GM12878 (cell line): ENCODE results near the gene MRPL34. TPM values are rescaled to one million over a fixed set of nuclear protein-coding genes. Genes with fewer than 3 reads are reported as not detected.

Experiments used
- ATAC-seq: fragments of 200-7000 bp; cut with Tn5 transposase; 3 replicates; pipeline ENCODE4 v1.9.1; 2020; ENCODE audit warnings: mild to moderate bottlenecking, moderate library complexity
- BruUV-seq: library from RNA; stranded (reverse); fragments of 400-500 nt; replicated peaks from 2 replicates; lab custom pipeline; 2021; lab: Mats Ljungman, UMichigan
- CTCF ChIA-PET: fragments of 300-600 bp; sonication (Branson Sonifier 250); formaldehyde crosslinking; extraction: SDS; loops from one replicate; lab custom pipeline; 2021; ENCODE audit warnings: inconsistent platforms; lab: Yijun Ruan, JAX
- POLR2A ChIA-PET: fragments of 350-600 bp; formaldehyde crosslinking; extraction: SDS; loops from one replicate; lab custom pipeline; 2021; ENCODE audit warnings: inconsistent platforms; lab: Charles Lee
- RAD21 ChIA-PET: fragments of 300-600 bp; sonication (Branson Sonifier 250); formaldehyde crosslinking; loops from one replicate; lab custom pipeline; 2023; ENCODE audit warnings: antibody characterized with exemption; ENCODE audit not compliant: unreplicated experiment; lab: Charles Lee
- SMC1A ChIA-PET: fragments of 300-600 bp; sonication (Branson Sonifier 250); formaldehyde crosslinking; loops from one replicate; lab custom pipeline; 2023; ENCODE audit not compliant: unreplicated experiment, uncharacterized antibody; lab: Charles Lee
- DNase-seq: peaks from one replicate; pipeline ENCODE4 v3.0.0-alpha.2; 2011; ENCODE audit warnings: low read depth, low spot score
- FAIRE-seq: peaks from 3 replicates; lab custom pipeline; 2011; peaks lifted over from hg19 to GRCh38; lab: Jason Lieb, UNC
- H2AFZ ChIP-seq: 2 replicates; pipeline ENCODE4 v1.6.0; 2011; ENCODE audit warnings: low read depth, low read length, control low read depth; ENCODE audit not compliant: control insufficient read depth
- H3K27ac ChIP-seq: 2 replicates; pipeline ENCODE4 v1.5.1; 2011; ENCODE audit warnings: control low read depth; ENCODE audit not compliant: control insufficient read depth, insufficient read depth
- H3K27me3 ChIP-seq, 2 experiments: replicated peaks in 1 of 2; 2 replicates each; pipeline versions ENCODE4 v1.6.0 to v1.6.1; 2011; ENCODE audit warnings: low read length in 1 of 2; ENCODE audit not compliant: control insufficient read depth in 2 of 2, insufficient read depth in 2 of 2
- H3K36me3 ChIP-seq, 2 experiments: 2 replicates each; pipeline ENCODE4 v1.5.1; 2011; ENCODE audit warnings: low read length in 1 of 2; ENCODE audit not compliant: control insufficient read depth in 2 of 2, insufficient read depth in 2 of 2
- H3K4me1 ChIP-seq: 2 replicates; pipeline ENCODE4 v1.6.1; 2011; ENCODE audit warnings: mild to moderate bottlenecking, low read length, moderate library complexity, mixed read lengths; ENCODE audit not compliant: control insufficient read depth, insufficient read depth
- H3K4me2 ChIP-seq: 2 replicates; pipeline ENCODE4 v1.6.0; 2011; ENCODE audit warnings: control low read depth; ENCODE audit not compliant: control insufficient read depth, insufficient read depth
- H3K4me3 ChIP-seq: fragments of 200-600 bp; sonication (generic); 2 replicates; pipeline ENCODE4 v1.5.1; 2016
- H3K79me2 ChIP-seq: 2 replicates; pipeline ENCODE4 v1.6.0; 2011; ENCODE audit warnings: low read length; ENCODE audit not compliant: control insufficient read depth, insufficient read depth
- H3K9ac ChIP-seq: 2 replicates; pipeline ENCODE4 v1.8.0; 2011; ENCODE audit warnings: low read length, control low read depth, mixed read lengths; ENCODE audit not compliant: control insufficient read depth, insufficient read depth
- H3K9me3 ChIP-seq: replicated peaks from 3 replicates; pipeline ENCODE4 v1.5.1; 2011; ENCODE audit warnings: mild to moderate bottlenecking, low read length; ENCODE audit not compliant: control insufficient read depth, insufficient read depth
- H4K20me1 ChIP-seq: 2 replicates; pipeline ENCODE4 v1.6.0; 2011; ENCODE audit not compliant: control insufficient read depth, insufficient read depth
- BHLHE40 ChIP-seq, 2 experiments: fragments of 450-650 bp in 1 of 2; IDR thresholded peaks; 2 replicates each; pipeline ENCODE4 v1.6.1; 2011 to 2017; ENCODE audit warnings: low read depth in 2 of 2, borderline replicate concordance in 1 of 2, improper control_type of control experiment in 1 of 2, low read length in 1 of 2, mild to moderate bottlenecking in 1 of 2
- EGR1 ChIP-seq, 2 experiments: IDR thresholded peaks; 1 replicate in 1 of 2; 2 replicates in 1 of 2; pipeline ENCODE4 v1.6.1; 2011 to 2012; ENCODE audit warnings: low read depth in 2 of 2, low read length in 2 of 2, borderline replicate concordance in 1 of 2, mild to moderate bottlenecking in 1 of 2, moderate library complexity in 1 of 2
- MTA3 ChIP-seq: IDR thresholded peaks from 2 replicates; pipeline ENCODE4 v1.6.1; 2012; ENCODE audit warnings: low read length, inconsistent platforms, borderline replicate concordance
- PRDM15 ChIP-seq: fragments of 450-650 bp; formaldehyde crosslinking; IDR thresholded peaks from 2 replicates; pipeline ENCODE4 v1.4.0; 2020; ENCODE audit warnings: mild to moderate bottlenecking, moderate library complexity
- SUZ12 ChIP-seq: fragments of 200-600 bp; sonication (generic); IDR thresholded peaks from one replicate; pipeline ENCODE4 v1.6.1; 2018; ENCODE audit warnings: antibody characterized with exemption, mild to moderate bottlenecking; ENCODE audit not compliant: unreplicated experiment
- ZBTB4 ChIP-seq: fragments of 450-650 bp; formaldehyde crosslinking; IDR thresholded peaks from 2 replicates; pipeline ENCODE4 v1.4.0; 2022; ENCODE audit warnings: mild to moderate bottlenecking, moderate library complexity
- WGBS: methylation state at CpG from one replicate; pipeline ENCODE4 v1.1.6; 2016; ENCODE audit warnings: low lambda C conversion rate; ENCODE audit not compliant: insufficient replicate concordance, insufficient coverage; ENCODE audit errors: missing lambda C conversion rate; 5-methylcytosine and 5-hydroxymethylcytosine counted together
- in situ Hi-C: fragments of 300-500 bp; cut with MboI; formaldehyde crosslinking; loops from 9 replicates; pipeline ENCODE4 v1.14.3; 2018; ENCODE audit warnings: mixed read lengths
- intact Hi-C: fragments of 100-400 bp; cut with micrococcal nuclease; formaldehyde crosslinking; loops from one replicate; pipeline ENCODE4 v1.14.2; 2022; ENCODE audit not compliant: unreplicated experiment
- polyA plus RNA-seq, 11 experiments: library from polyadenylated mRNA; depleted of rRNA in 4 of 11; unstranded in 6 of 11; stranded (reverse) in 5 of 11; fragments of >200 nt; fragmentation: Nextera tagmentation in 4 of 11; fragmentation: Illumina TruSeq in 1 of 11; extraction: Ambion mirVana in 4 of 11; extraction: Trizol in 1 of 11; gene quantifications; 1 replicate in 1 of 11; 2 replicates in 10 of 11; pipeline versions ENCODE4 v1.2.1 to v1.2.3, GENCODE V29; 2011 to 2016; ENCODE audit warnings: inconsistent platforms in 2 of 11, missing spikeins in 2 of 11, low read depth in 1 of 11
- total RNA-seq, 4 experiments: library from RNA; depleted of rRNA in 3 of 4; stranded (reverse); fragments of >200 nt in 3 of 4; fragmentation: Illumina TruSeq in 1 of 4; extraction: Trizol in 1 of 4; gene quantifications; 2 replicates each; pipeline versions ENCODE4 v1.2.1 to v1.2.3, GENCODE V29; 2013 to 2021

The MRPL34 gene
- total and polyA plus RNA-seq, 10 of the 15 experiments (the other 5 are each of a cell fraction or from before 2014, with no cell fraction given), result 8.6 to 198 (median 78.6) TPM

GRCh38 chr19:17328517-17329365, 23.1 kb downstream of the MRPL34 start:
- BruUV-seq, result no TSS peak

GRCh38 chr19:17329366-17330261, 23.9 kb downstream of the MRPL34 start:
- FAIRE-seq (no peak), DNase-seq (no peak), ATAC-seq (no peak)
- Histone ChIP-seq H3K9me3 (no peaks in the 10 kb centered on the region; the same call in 2 of the 3 replicates), H3K79me2 (no peaks in the 10 kb centered on the region), H3K27me3 (no peaks in the 10 kb centered on the region; a peak in 2 of 4 replicates), H3K36me3 (no peaks in the 10 kb centered on the region), H2AFZ (no peak overlapping the region), H3K27ac (no peak overlapping the region), H4K20me1 (no peaks in the 10 kb centered on the region), H3K4me3 (no peak overlapping the region), H3K4me1 (peaks cover 5% of the 10 kb centered on the region; the same call in 1 of the 2 replicates), H3K4me2 (no peak overlapping the region), H3K9ac (no peak overlapping the region)
- POLR2A ChIA-PET, result no interaction called here
- CTCF ChIA-PET, result interaction anchor here (2.8 kb wide), 1 partner anchor 56 kb away, joined by 9 read pairs; no protein-coding TSS in a partner anchor
- WGBS, result 60% methylated on average over 44 of the region's 51 CpGs
- intact Hi-C loops (no loop called here), in situ Hi-C loops (no loop called here)
- RAD21 ChIA-PET, result no interaction called here
- BruUV-seq, result no TSS peak
- SMC1A ChIA-PET, result interaction anchor here (0.6 kb wide), 1 partner anchor 165 kb away, joined by 5 read pairs; no protein-coding TSS in a partner anchor
- no peak for TF ChIP-seq PRDM15 (CRISPR knock-in tag)
- no peak for TF ChIP-seq ZBTB4 (CRISPR knock-in tag)

More at GRCh38 chr19:17328517-17329365, 23.1 kb downstream of the MRPL34 start:
- H3K4me3 ChIP-seq, result no peak overlapping the region
- RAD21 ChIA-PET, result interaction anchor here (0.6 to 0.7 kb wide), 3 partner anchors 24 to 424 kb away, joined by 3 to 4 read pairs (median 3); no protein-coding TSS in a partner anchor
- 8% methylated on average over 32 of the region's 94 CpGs for WGBS
- intact Hi-C loops, result no loop called here
- H3K27me3 ChIP-seq, result no peaks in the 10 kb centered on the region; a peak in 2 of 4 replicates
- peak overlapping the region; percentile 39 for H2AFZ ChIP-seq
- no peak for FAIRE-seq
- H3K79me2 ChIP-seq, result no peaks in the 10 kb centered on the region
- TF ChIP-seq MTA3 (no peak), BHLHE40 (IDR thresholded peaks at IDR 0.05; ENCODE audit: borderline replicate concordance in 1 of 2, low read depth in 2 of 2, low read length in 1 of 2) (peak in 1 of 2 experiments; percentile 23; a peak in 1 of 4 replicates), EGR1 (IDR thresholded peaks at IDR 0.05; ENCODE audit: borderline replicate concordance in 1 of 2, low read depth in 2 of 2, low read length in 2 of 2) (peak in 1 of 2 experiments; percentile 73; a peak in 2 of 3 replicates), SUZ12 (peak; percentile 32)
- SMC1A ChIA-PET, result no interaction called here
- CTCF ChIA-PET, result no interaction called here
- no peak overlapping the region for H3K27ac ChIP-seq
- peaks cover 2% of the 10 kb centered on the region; the same call in 1 of the 2 replicates for H3K4me1 ChIP-seq
- no peak overlapping the region for H3K9ac ChIP-seq
- peak overlapping the region; percentile 84 for H3K4me2 ChIP-seq
- H3K36me3 ChIP-seq, result no peaks in the 10 kb centered on the region
- no peak for DNase-seq
- ATAC-seq, result no peak
- no peaks in the 10 kb centered on the region for H4K20me1 ChIP-seq
- POLR2A ChIA-PET, result no interaction called here
- in situ Hi-C loops, result no loop called here
- H3K9me3 ChIP-seq, result no peaks in the 10 kb centered on the region; the same call in 2 of the 3 replicates
